NCI-H1417 (cell line): ENCODE measurements around the gene TMEM95.
A peak's percentile ranks its signal among the peaks of the same experiment; 100 is the strongest.
"Not testable (repeated sequence)": the region's sequence is repeated elsewhere in the genome, so short reads cannot be mapped to it uniquely, and the experiment has no call there.

Experiments used
- DNase-seq, 3 experiments: peaks; one replicate each; lab custom pipeline; 2025; lab: John Stamatoyannopoulos, UW

The TMEM95 gene

GRCh38 chr17:7323731-7324437 is 31.1 kb upstream of the TMEM95 start:
- DNase-seq, result no peak

GRCh38 chr17:7324438-7324779 is 30.5 kb upstream of the TMEM95 start:
- no peak for DNase-seq

GRCh38 chr17:7325031-7325528 is 29.9 kb upstream of the TMEM95 start:
- no peak for DNase-seq

GRCh38 chr17:7326186-7326585 is 28.8 kb upstream of the TMEM95 start:
- DNase-seq, result no peak

GRCh38 chr17:7327056-7327455 is 27.9 kb upstream of the TMEM95 start:
- DNase-seq, result no peak

- DNase-seq, result no peak
Observed at GRCh38 chr17:7327501-7327900, 27.5 kb upstream of the TMEM95 start.

- no peak for DNase-seq
Observed at GRCh38 chr17:7328009-7328408, 26.9 kb upstream of the TMEM95 start.

- DNase-seq, result peak in 1 of 3 experiments; percentile 50
Observed at GRCh38 chr17:7328840-7329373, 26.0 kb upstream of the TMEM95 start, which contains the start of gene NEURL4. Gene NEURL4 (minus strand): TSS chr17:7329335. CDS start chr17:7329312, 23 bp downstream.

- DNase-seq, result peak; percentile 95 to 98 (median 96)
Observed at GRCh38 chr17:7329374-7329996, 25.5 kb upstream of the TMEM95 start.

GRCh38 chr17:7329997-7330637 is 24.8 kb upstream of the TMEM95 start:
- DNase-seq, result peak; percentile 46 to 89 (median 86)

GRCh38 chr17:7330638-7331015 is 24.3 kb upstream of the TMEM95 start:
- no peak for DNase-seq

- no peak for DNase-seq
Observed at GRCh38 chr17:7332111-7332510, 22.8 kb upstream of the TMEM95 start.

GRCh38 chr17:7332600-7333069 is 22.3 kb upstream of the TMEM95 start:
- DNase-seq, result not testable (repeated sequence)

GRCh38 chr17:7334938-7335538 is 19.9 kb upstream of the TMEM95 start:
- no peak for DNase-seq

- DNase-seq, result not testable (repeated sequence)
Observed at GRCh38 chr17:7335765-7336164, 19.2 kb upstream of the TMEM95 start.

GRCh38 chr17:7336240-7337175 is 18.4 kb upstream of the TMEM95 start, which contains the start of gene ACAP1:
Gene ACAP1 (plus strand): TSS chr17:7336529. CDS start chr17:7336735, 206 bp downstream.
- DNase-seq, result no peak

GRCh38 chr17:7337600-7337999 is 17.4 kb upstream of the TMEM95 start:
- DNase-seq, result not testable (repeated sequence)

- no peak for DNase-seq
Observed at GRCh38 chr17:7340179-7340578, 14.8 kb upstream of the TMEM95 start.

- DNase-seq, result no peak
Observed at GRCh38 chr17:7341842-7342241, 13.1 kb upstream of the TMEM95 start.

GRCh38 chr17:7343250-7343649 is 11.7 kb upstream of the TMEM95 start:
- DNase-seq, result no peak
